ENCODE results near the gene DRC7.

DRC7 gene

DNA sequence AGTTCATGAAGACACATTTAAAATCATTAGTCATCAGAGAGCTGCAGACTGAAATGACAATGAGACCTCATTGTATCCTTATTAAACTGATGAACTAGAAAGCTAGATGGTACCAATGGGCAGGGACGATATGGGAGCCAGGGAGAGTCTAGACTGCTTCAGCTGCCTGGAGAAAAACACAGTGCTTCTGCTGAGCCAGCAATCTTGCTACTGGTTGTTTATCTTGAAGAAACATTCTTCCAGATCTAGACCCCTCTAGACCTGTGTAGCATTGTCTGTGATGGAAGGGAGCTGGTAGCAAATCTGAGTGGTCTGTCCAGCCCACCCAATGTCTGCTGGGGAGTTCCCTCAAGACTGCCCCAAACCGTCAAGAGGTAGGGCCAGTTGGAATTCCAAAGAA is 2.0 kb upstream of the DRC7 start:
- no peak for DNase-seq (ENCODE audit: extremely low read depth in 1 of 2, low read depth in 1 of 2)

DNA sequence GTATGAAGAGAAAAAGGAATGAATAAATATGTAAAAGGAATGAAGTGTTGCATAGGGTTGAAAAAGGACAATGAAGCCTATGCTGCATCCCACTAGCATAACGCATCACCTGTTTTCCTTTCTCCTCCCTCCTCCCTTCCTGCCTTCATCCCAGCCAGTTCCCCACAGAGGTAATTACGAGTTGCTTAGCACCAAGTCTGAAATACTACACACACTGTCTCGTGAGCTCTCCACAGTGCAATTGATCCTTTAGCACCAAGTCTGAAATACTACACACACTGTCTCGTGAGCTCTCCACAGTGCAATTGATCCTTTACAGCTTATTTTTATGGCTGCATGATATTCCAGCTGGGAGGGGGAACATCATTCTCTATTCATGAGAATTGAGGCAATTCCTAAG is 1.1 kb upstream of the DRC7 start:
- no peak for DNase-seq (ENCODE audit: extremely low read depth in 1 of 2, low read depth in 1 of 2)

DNA sequence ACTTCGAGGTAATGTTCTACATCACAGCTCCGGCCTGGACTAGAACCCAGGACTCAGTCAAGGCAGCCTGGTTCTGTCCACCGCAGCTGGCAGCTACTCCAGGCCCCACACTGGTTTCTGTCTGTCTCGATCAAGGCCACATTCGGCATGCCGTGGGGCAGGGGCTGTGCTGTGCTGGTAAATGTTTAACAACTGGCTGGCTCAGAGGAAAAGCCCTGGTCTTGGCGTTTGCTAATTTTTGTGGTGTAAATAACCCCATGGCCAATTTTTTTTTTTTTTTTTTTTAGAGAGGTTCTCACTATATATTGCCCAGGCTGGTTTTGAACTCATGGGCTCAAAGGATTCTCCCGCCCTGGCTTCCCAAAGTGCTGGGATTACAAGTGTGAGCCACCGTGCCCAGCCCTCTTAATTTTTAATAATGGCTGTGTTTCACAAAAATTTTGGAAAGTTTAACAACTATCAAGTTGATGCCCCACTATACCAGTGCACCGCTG is 328 bp upstream of the DRC7 start:
- DNase-seq (ENCODE audit: extremely low read depth in 1 of 2, low read depth in 1 of 2), result no peak

DNA sequence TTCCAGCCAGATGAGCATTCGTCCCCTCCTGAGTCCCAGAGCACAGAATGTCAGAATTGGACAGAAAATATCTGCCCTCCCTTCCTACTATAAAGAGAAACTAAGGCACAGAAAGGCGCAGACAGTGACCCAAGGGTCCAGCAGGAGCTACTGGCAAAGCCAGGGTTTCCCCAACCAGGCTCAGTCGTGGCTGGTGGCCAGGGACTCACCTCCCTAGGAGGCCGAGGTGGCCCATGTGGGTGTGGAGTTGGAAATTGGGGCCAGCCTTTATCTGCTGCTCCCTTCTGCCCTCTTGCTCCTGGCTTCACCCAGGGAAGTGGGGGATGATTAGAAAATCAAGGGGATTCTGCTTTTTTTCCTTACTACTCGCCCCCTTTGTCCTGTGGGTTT is 1.1 kb downstream of the DRC7 start:
- DNase-seq (ENCODE audit: extremely low read depth in 1 of 2, low read depth in 1 of 2), result no peak

DNA sequence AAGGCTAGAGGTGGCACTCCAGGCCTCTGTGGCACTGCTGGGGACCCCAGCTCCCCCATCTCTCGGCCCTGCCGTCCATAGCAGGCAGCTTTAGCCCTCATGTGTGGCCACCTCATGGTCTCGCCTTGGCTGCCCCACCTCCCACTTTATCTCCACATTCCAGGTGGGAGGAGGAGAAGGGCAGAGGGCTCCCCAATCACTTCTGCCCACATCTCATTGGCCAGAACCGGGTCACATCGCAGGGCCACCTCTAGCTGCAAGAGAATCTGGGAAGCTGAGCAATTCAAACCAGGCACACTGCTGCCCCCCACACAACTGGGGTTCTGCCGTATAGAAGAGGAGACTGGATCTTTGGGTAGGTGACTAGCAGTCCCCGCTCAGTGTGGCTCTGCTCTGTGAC is 1.6 kb downstream of the DRC7 start:
- no peak for DNase-seq (ENCODE audit: extremely low read depth in 1 of 2, low read depth in 1 of 2)

DNA sequence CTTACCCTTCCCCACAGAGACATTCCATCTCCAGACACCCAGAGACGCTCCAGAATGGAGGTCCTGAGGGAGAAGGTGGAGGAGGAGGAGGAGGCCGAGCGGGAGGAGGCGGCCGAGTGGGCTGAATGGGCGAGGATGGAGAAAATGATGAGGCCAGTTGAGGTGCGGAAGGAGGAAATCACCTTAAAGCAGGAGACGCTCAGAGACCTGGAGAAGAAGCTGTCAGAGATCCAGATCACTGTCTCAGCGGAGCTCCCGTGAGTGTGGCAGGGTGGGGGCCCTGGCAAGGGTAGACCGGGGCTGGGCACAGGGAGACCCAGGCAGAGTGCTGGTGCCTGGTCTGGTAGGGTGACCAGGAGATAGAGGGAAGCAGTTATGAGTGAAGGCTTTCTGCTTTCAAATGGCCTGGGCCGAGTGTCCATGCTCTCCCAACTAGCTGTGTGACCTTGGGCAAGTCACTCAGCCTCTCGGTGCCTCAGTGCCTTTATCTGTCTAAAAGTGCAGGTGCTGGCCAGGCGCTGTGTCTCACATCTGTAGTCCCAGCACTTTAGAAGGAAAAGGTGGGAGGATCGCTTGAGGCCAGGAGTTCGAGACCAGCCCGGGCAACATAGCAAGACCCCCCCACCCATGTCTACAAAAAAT is 3.4 kb downstream of the DRC7 start:
- DNase-seq (ENCODE audit: extremely low read depth in 1 of 2, low read depth in 1 of 2), result no peak

DNA sequence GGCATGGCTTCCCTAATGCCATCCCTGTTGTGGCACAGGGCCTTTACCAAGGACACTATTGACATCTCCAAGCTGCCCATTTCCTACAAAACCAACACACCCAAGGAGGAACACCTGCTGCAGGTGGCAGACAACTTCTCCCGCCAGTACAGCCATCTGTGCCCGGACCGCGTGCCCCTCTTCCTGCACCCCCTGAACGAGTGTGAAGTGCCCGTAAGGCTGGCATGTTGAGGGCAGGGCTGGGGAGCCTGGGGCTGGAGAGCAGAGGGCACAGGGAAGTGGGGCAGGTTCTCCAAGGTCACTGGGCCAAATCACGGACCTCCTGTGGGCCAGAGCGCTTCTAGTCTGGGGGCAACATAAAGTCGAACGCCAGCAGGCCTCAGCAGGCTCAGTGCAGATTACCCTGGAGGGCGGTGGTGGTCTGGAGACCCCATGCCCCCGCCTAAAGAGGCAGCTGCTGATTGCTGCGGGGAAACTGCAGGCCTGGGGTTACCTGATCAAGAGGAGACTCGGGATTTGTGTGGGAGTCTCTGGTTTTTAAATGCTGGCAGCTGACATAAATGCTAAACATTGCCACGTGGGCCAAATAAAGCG is 4.3 kb downstream of the DRC7 start:
- DNase-seq (ENCODE audit: extremely low read depth in 1 of 2, low read depth in 1 of 2), result no peak

DNA sequence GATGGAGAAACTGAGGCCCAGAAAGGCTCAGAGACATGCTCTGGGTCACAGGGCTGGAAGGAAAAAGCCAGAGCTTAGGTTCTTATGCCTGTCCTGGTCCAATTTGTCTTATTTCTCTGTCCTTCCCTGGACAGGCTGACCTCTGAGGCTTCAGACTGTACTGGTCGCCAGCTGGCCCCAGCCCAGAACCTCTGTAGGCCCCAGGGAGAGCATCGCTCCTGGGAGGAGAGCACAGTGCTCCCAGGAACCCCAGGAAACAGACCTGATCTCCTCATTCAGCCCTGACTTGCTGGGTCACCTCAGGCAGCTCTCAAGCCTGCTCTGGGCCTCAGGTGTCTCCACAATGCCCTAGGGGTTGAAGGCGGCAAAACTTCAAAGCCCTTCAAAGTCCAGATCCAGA is 4.9 kb downstream of the DRC7 start:
- DNase-seq (ENCODE audit: extremely low read depth in 1 of 2, low read depth in 1 of 2), result no peak

DNA sequence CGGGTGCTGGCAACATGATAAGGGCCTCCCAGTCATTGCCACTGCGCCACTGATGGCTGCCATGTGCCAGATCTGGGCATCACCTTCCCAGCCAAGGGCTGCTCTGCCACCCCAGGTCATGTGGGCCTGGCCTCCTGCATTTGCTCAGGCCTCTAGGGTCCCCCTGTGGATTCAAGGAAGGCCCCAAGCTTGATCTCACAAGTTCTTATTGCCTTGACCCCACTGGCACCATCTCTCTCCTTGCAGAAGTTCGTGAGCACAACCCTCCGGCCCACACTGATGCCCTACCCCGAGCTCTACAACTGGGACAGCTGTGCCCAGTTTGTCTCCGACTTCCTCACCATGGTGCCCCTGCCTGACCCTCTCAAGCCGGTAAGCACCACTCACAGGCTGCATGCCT is 5.3 kb downstream of the DRC7 start:
- no peak for DNase-seq (ENCODE audit: extremely low read depth in 1 of 2, low read depth in 1 of 2)

DNA sequence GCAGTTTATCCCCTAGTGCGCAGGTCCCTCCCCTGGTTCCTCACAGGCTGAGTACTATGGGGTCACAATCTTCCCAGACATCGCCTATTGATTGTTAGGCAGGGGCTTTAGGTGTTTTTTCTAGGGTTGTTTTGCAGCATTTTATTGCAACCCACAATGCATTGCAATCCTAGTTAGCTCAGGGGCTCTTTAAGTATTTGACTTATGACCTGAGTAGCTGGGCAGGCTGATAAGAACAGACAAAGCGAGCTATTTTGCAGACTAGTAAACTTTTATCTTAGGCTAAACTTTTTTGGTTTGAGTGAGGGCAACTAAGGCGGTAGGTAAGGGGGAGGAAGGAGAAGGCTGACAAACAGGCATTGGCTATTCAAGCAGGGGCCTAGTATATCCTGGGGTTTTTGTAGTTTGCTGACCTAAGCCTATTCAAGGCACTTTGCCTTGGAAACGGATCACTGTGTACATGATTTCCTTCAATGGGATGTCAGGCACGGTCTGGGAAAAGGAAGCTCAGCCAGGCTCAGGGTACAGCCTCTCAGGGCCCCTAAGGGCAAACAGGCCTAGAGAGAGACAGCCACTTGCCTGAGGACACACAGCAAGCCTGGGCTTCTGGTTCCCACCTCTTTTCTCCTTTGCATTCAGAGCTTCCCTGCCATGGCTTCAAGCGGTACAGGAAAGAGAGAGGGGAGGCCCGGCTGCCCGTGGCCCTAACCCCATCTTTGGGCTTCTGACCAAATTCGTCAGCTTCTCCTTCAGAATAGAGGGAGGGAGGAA is 6.4 kb downstream of the DRC7 start:
- DNase-seq (ENCODE audit: extremely low read depth in 1 of 2, low read depth in 1 of 2), result no peak

DNA sequence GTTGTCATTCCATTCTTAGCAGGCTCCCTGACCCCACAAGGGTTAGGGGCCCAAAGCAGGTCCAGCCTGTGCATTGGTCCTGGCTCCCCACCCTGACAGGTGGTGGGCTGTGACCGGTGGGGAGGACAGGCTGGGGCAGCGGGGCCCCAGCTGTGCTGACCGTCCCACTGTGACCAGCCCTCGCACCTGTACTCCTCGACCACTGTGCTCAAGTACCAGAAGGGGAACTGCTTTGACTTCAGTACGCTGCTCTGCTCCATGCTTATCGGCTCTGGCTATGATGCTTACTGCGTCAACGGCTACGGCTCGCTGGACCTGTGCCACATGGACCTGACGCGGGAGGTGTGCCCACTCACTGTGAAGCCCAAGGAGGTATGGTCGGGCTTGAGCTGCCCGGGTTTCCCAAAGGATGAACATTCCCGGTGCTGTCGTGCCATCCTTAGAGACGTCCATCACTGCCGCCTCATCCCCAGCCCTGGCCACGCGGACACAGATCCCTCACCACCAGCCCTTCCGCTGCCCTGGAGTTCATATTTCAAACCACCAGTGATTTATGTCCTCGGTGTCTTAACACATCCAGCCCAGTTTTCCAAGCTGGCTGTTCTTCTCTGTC is 7.3 kb downstream of the DRC7 start:
- DNase-seq (ENCODE audit: extremely low read depth in 1 of 2, low read depth in 1 of 2), result no peak

DNA sequence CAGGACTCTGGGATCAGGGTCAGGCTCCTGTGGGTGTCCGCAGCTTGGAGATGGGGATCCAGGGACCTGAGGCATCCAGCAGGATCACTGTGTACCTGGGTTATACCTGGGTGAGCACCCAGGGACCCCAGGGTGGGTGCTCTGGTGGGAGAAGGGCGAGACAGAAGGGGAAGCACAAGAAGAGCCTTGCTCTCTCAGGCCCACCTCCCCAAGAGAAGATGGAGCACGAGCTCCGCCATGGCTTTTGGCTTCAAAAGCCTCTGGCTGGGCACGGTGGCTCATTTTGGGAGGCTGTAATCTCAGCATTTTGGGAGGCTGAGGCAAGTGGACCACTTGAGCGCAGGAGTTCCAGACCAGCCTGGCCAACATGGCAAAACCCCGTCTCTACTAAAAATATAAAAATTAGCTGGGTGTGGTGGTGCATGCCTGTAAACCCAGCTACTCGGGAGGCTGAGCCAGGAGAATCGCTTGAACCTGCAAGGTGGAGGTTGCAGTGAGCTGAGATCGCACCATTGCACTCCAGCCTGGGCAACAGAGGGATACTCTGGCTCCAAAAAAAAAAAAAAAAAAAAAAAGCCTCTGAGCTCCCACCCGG is 8.9 kb downstream of the DRC7 start:
- no peak for DNase-seq (ENCODE audit: extremely low read depth in 1 of 2, low read depth in 1 of 2)

DNA sequence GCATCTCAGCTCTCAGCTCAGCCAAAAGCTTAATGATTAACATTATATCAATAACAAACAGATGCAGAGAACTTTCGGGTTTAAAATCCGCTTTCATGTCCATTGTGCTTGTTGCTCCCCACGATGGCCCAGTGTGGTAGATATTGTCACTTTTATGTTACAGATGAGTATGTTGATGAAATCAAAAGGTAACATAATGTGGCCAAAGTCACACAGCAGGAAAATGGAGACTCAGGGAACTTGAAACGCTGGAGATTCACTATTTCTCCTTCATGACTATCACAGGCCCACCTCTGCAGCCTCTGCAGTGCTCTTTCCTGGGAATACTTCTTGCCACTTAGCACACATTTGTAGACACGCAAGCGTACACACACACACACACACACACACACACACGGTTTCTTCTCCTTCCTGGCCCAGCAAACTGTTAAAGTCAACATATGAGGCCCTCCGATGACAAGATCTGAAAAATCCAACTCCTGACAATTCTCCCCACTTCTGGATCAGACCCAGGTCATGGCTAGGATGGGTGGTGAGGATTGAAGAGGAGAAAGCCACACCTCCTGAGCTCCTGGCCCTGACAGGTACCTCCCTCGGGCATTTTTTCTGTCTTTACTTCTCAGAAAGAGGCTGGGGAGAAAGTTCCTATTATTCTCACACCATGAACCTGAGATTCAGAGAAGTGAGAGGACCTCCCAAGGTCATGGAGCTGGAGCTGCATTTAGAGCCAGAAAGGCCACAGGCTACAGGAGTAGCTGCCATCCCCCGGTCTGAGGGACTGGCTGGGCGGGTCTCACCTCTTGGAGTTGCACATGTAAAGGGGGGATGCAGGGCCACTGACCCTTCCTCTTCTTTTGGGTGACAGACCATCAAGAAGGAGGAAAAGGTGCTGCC is 9.7 kb downstream of the DRC7 start:
- no peak for DNase-seq (ENCODE audit: extremely low read depth in 1 of 2, low read depth in 1 of 2)

DNA sequence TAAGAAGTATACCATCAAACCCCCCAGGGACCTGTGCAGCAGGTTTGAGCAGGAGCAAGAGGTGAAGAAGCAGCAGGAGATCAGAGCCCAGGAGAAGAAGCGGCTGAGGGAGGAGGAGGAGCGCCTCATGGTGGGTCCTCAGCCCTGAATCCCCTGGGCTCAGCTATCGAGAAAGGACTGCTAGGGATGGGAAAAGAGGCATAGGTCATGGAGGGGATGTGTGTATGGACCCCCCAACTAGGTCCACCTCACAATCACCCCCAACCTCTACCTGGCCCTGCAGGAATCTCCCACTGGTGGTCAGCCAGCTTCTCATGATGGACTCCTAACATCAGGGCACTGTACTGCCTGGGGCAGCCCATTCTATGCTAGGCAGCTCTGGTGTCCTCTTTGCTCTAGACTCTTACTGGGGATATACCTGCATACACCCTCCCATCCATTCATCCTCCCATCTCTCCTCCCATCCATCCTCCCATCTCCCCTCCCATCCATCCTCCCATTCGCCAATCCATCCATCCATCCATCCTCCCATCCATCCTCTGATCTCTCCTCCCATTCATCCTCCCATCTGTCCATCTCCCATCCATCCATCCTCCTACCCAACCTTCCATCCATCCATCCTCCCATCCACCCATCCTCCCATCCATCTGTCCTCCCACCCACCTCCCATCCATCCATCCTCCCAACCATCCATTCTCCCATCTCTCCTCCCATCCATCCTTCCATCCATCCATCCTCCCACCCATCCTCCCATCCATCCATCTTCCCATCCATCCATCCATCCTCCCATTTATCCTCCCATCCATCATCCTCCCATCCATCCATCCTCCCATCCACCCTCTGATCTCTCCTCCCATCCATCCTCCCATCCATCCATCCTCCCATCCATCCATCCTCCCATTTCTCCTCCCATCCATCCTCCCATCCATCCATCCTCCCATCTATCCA is 10.6 kb downstream of the DRC7 start:
- DNase-seq (ENCODE audit: extremely low read depth in 1 of 2, low read depth in 1 of 2), result no peak

DNA sequence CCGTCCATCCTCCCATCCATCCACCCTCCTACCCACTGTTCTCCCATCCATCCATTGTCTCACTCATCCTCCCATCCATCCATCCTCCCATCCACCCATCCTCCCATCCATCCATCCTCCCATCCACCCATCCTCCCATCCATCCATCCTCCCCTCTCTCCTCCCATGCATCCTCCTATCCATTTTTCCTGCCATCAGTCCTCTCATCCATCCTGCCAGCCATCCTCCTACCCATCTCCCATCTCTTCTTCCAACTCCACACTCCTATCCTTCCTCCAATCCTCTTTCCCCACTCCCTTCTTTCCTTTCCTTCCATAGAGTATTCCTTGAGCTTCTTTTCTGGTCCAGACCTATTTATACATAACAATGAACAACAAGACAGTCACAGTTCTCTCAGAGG is 12.1 kb downstream of the DRC7 start:
- DNase-seq (ENCODE audit: extremely low read depth in 1 of 2, low read depth in 1 of 2), result no peak

DNA sequence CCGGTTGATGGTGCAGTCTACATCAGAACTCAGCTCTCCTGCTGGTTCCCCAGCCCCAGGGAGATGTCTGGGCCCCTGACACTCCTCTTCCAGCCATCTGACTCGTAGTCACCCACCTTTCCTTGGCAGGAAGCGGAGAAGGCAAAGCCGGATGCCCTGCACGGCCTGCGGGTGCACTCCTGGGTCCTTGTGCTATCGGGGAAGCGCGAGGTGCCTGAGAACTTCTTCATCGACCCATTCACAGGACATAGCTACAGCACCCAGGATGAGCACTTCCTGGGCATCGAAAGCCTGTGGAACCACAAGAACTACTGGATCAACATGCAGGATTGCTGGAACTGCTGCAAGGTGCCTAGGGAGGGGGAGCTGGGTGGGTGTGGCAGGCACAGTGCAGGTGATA is 12.7 kb downstream of the DRC7 start:
- DNase-seq (ENCODE audit: extremely low read depth in 1 of 2, low read depth in 1 of 2), result no peak

DNA sequence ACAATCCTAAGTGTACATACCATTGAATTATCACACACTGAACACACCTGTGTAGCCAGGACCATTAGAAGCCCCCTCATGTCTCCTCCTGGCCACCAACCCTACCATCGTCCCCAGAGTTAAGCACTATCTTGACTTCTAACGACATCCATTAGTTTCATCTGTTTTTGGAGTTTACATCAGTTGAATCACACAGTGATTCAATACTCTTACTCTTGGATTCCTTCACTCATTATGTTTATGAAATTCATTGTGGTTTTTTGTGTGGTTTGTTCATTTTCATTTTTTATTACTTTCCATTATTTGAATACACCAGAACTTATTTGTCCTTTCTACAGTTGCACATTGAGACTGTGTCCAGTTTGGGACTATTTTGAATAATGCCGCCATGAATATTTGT is 13.6 kb downstream of the DRC7 start:
- no peak for DNase-seq (ENCODE audit: extremely low read depth in 1 of 2, low read depth in 1 of 2)

DNA sequence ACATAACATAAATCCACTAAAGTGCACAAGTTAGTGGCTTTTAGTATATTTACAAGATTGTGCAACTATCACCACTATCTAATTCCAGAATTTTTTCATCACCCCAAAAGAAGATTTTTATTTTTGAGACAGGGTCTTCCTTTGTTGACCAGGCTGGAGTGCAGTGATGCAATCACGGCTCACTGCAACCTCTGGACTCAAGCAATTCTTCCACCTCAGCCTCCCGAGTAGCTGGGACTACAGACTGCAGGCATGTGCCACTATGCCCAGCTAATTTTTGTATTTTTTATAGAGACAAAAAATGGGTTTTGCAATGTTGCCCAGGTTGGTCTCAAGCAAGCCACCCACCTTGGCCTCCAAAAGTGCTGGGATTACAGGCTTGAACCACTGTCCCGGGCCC is 15.1 kb downstream of the DRC7 start:
- DNase-seq (ENCODE audit: extremely low read depth in 1 of 2, low read depth in 1 of 2), result no peak

DNA sequence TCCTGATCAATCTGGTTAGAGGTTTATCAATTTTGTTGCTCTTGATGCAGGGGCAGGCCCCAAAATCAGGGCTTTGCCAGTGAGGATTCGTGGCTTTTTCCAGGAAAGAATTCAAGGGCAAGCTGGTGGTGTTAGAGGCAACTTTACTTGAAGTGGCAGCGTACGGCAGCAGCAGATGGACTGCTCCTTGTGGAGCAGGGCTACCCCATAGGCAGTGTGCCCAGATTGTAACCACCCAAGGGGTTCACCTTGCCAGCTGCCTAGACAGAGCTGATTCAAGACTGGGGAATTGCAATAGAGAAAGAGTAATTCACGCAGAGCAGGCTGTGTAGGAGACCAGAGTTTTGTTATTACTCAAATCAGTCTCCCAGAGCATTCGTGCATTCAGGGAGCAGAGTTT is 16.7 kb downstream of the DRC7 start:
- DNase-seq (ENCODE audit: extremely low read depth in 1 of 2, low read depth in 1 of 2), result no peak

Measured in activated CD8-positive, alpha-beta memory T cell treated with anti-CD3 and anti-CD28 coated beads for 1 hour (primary cell).